ENCODE measurements around the gene PRKAR1B. TPM values are rescaled to one million over a fixed set of nuclear protein-coding genes. Genes with fewer than 3 reads are reported as not detected.

The PRKAR1B gene
- total and polyA plus RNA-seq, 10 of the 15 experiments (the other 5 are each of a cell fraction or from before 2014, with no cell fraction given): 1.4 to 45.6 (median 19.3) TPM

DNA sequence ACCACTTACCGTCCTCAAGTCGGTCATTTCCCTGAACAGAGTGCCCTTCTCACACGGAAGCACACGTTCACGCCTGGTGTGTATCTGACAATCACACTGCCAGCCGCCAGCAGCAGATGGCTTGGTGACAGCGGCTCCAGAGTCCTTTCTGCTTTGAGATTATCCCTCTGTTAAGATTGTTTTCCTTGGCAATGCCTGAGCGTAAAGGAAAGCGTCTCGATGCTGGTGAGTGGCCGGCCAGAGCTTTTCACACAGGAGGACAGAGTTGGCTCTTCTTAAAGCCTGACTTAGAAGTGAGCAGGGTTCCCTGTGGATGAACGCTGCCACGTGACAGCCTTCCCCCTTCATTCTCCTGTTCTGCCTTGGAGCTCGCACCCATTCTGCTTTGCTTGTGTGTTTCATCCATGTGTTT lies 22.1 kb upstream of the PRKAR1B start (continued):
- TF ChIP-seq SUPT20H (IDR thresholded peaks at IDR 0.05; ENCODE audit: borderline replicate concordance, control insufficient read depth, low read depth, low read length) (no peak), FOS (IDR thresholded peaks at IDR 0.05; ENCODE audit: borderline replicate concordance, extremely low read depth, insufficient read length) (no peak), EZH2 (IDR thresholded peaks at IDR 0.05; ENCODE audit: borderline replicate concordance, control insufficient read depth, low read depth, low read length) (no peak), CEBPB (IDR thresholded peaks at IDR 0.05; ENCODE audit: borderline replicate concordance in 1 of 2, low read depth in 2 of 2, low read length in 2 of 2) (no peak), ZNF384 (IDR thresholded peaks at IDR 0.05; ENCODE audit: borderline replicate concordance, low read depth, low read length) (no peak), MYC (IDR thresholded peaks at IDR 0.05; ENCODE audit: insufficient read depth, insufficient read length, insufficient replicate concordance, low read length, severe bottlenecking) (no peak)
- TF ChIP-seq, protein P1, sequence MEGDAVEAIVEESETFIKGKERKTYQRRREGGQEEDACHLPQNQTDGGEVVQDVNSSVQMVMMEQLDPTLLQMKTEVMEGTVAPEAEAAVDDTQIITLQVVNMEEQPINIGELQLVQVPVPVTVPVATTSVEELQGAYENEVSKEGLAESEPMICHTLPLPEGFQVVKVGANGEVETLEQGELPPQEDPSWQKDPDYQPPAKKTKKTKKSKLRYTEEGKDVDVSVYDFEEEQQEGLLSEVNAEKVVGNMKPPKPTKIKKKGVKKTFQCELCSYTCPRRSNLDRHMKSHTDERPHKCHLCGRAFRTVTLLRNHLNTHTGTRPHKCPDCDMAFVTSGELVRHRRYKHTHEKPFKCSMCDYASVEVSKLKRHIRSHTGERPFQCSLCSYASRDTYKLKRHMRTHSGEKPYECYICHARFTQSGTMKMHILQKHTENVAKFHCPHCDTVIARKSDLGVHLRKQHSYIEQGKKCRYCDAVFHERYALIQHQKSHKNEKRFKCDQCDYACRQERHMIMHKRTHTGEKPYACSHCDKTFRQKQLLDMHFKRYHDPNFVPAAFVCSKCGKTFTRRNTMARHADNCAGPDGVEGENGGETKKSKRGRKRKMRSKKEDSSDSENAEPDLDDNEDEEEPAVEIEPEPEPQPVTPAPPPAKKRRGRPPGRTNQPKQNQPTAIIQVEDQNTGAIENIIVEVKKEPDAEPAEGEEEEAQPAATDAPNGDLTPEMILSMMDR (IDR thresholded peaks at IDR 0.05 in 2 of 3, conservative IDR thresholded peaks at IDR 0.05 in 1 of 3; ENCODE audit: control insufficient read depth in 2 of 3, extremely low read depth in 1 of 3, insufficient read depth in 1 of 3, low read depth in 3 of 3, low read length in 3 of 3): no peak

DNA sequence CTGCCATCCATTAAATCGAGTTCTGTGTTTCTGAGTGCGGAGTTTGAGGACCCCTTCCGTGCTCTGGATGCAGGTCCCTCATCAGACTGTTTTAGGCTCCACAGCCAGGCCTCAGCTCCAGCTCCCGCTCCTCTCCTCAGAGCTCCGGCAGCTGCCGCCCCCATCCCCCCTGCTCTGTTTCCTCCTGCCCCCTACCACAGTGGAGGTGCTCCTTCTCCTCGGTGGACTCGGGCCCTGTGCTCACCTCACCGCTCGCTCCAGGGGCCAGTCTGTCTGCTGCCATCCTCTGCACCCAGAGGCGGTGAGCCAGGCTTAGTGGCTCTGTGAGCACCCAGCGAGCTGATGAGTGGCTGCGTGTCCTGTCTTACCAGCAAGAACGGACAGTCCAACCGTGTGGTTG lies 21.4 kb upstream of the PRKAR1B start:
- no peak overlapping the region for H3K4me2 ChIP-seq (ENCODE audit: control insufficient read depth, insufficient read depth)
- CTCF ChIA-PET: no interaction called here
- no peaks in the 10 kb centered on the region for H3K4me1 ChIP-seq (ENCODE audit: control insufficient read depth, insufficient read depth, low read length)
- H3K4me3 ChIP-seq: no peak overlapping the region
- no peak overlapping the region for H3K9ac ChIP-seq (ENCODE audit: control insufficient read depth, insufficient read depth, low read length)
- no peaks in the 10 kb centered on the region; the same call in 1 of the 2 replicates for H4K20me1 ChIP-seq (ENCODE audit: control insufficient read depth, insufficient read depth)
- no peaks in the 10 kb centered on the region for H3K79me2 ChIP-seq (ENCODE audit: control insufficient read depth, insufficient read depth, low read length)
- ATAC-seq: no peak
- no peak overlapping the region for H2AFZ ChIP-seq (ENCODE audit: control insufficient read depth, low read depth, low read length)
- SMC1A ChIA-PET (ENCODE audit: uncharacterized antibody, unreplicated experiment): no interaction called here
- in situ Hi-C loops (cut with MboI) (no loop called here), intact Hi-C loops (cut with micrococcal nuclease; ENCODE audit: unreplicated experiment) (no loop called here)
- no peak for DNase-seq (ENCODE audit: low read depth, low spot score)
- H3K9me3 ChIP-seq (replicated peaks; ENCODE audit: control insufficient read depth, insufficient read depth, low read length): no peaks in the 10 kb centered on the region; the same call in 2 of the 3 replicates
- FAIRE-seq: no peak
- no peak overlapping the region for H3K27ac ChIP-seq (ENCODE audit: control insufficient read depth, insufficient read depth)
- WGBS (ENCODE audit: insufficient coverage, insufficient replicate concordance, low lambda C conversion rate, missing lambda C conversion rate): 99% methylated on average over 15 of the region's 15 CpGs
- peaks cover 5 to 9% of the 10 kb centered on the region in 2 experiments; a peak in 3 of 4 replicates for H3K36me3 ChIP-seq (ENCODE audit: control insufficient read depth in 2 of 2, insufficient read depth in 2 of 2, low read length in 1 of 2)
- no TSS peak for BruUV-seq (replicated peaks)
- H3K27me3 ChIP-seq (replicated peaks in 1 of 2; ENCODE audit: control insufficient read depth in 2 of 2, insufficient read depth in 2 of 2, low read length in 1 of 2): no peaks in the 10 kb centered on the region
- POLR2A ChIA-PET: no interaction called here
- RAD21 ChIA-PET (ENCODE audit: unreplicated experiment): no interaction called here
- TF ChIP-seq NFIC (IDR thresholded peaks at IDR 0.05; ENCODE audit: low read depth, low read length): no peak
- TF ChIP-seq TCF3 (IDR thresholded peaks at IDR 0.05; ENCODE audit: borderline replicate concordance, insufficient read depth, low read depth, low read length): no peak
- TF ChIP-seq, protein P2, sequence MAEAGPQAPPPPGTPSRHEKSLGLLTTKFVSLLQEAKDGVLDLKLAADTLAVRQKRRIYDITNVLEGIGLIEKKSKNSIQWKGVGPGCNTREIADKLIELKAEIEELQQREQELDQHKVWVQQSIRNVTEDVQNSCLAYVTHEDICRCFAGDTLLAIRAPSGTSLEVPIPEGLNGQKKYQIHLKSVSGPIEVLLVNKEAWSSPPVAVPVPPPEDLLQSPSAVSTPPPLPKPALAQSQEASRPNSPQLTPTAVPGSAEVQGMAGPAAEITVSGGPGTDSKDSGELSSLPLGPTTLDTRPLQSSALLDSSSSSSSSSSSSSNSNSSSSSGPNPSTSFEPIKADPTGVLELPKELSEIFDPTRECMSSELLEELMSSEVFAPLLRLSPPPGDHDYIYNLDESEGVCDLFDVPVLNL (IDR thresholded peaks at IDR 0.05; ENCODE audit: low read depth, low read length): no peak
- TF ChIP-seq GABPA (IDR thresholded peaks at IDR 0.05; ENCODE audit: low read depth): no peak
- TF ChIP-seq NFYB (IDR thresholded peaks at IDR 0.05; ENCODE audit: insufficient read depth, low read depth, low read length): no peak
- TF ChIP-seq, protein P3, sequence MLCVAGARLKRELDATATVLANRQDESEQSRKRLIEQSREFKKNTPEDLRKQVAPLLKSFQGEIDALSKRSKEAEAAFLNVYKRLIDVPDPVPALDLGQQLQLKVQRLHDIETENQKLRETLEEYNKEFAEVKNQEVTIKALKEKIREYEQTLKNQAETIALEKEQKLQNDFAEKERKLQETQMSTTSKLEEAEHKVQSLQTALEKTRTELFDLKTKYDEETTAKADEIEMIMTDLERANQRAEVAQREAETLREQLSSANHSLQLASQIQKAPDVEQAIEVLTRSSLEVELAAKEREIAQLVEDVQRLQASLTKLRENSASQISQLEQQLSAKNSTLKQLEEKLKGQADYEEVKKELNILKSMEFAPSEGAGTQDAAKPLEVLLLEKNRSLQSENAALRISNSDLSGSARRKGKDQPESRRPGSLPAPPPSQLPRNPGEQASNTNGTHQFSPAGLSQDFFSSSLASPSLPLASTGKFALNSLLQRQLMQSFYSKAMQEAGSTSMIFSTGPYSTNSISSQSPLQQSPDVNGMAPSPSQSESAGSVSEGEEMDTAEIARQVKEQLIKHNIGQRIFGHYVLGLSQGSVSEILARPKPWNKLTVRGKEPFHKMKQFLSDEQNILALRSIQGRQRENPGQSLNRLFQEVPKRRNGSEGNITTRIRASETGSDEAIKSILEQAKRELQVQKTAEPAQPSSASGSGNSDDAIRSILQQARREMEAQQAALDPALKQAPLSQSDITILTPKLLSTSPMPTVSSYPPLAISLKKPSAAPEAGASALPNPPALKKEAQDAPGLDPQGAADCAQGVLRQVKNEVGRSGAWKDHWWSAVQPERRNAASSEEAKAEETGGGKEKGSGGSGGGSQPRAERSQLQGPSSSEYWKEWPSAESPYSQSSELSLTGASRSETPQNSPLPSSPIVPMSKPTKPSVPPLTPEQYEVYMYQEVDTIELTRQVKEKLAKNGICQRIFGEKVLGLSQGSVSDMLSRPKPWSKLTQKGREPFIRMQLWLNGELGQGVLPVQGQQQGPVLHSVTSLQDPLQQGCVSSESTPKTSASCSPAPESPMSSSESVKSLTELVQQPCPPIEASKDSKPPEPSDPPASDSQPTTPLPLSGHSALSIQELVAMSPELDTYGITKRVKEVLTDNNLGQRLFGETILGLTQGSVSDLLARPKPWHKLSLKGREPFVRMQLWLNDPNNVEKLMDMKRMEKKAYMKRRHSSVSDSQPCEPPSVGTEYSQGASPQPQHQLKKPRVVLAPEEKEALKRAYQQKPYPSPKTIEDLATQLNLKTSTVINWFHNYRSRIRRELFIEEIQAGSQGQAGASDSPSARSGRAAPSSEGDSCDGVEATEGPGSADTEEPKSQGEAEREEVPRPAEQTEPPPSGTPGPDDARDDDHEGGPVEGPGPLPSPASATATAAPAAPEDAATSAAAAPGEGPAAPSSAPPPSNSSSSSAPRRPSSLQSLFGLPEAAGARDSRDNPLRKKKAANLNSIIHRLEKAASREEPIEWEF (IDR thresholded peaks at IDR 0.05; ENCODE audit: insufficient replicate concordance, low read depth, low read length): no peak
- no peak for TF ChIP-seq KAT2A (conservative IDR thresholded peaks at IDR 0.05; ENCODE audit: control insufficient read depth, low read depth, low read length)

Measured in GM12878 (cell line).